Parathyroid adenoma (tissue), 2 donors: ENCODE results near the gene XRCC4.

Experiments used
- H2AFZ ChIP-seq: fragments of 300-600 bp; sonication (generic); one replicate; pipeline ENCODE4 v1.7.0; 2017; ENCODE audit warnings: antibody characterized with exemption, mild to moderate bottlenecking
- H3K27ac ChIP-seq: fragments of 300-600 bp; sonication (generic); one replicate; pipeline ENCODE4 v1.7.0; 2017
- H3K27me3 ChIP-seq: fragments of 300-600 bp; sonication (generic); one replicate; pipeline ENCODE4 v1.7.0; 2017; ENCODE audit warnings: low read length; ENCODE audit not compliant: control insufficient read depth, insufficient read depth
- H3K36me3 ChIP-seq: fragments of 300-600 bp; sonication (generic); one replicate; pipeline ENCODE4 v1.7.0; 2017; ENCODE audit warnings: low read length; ENCODE audit not compliant: control insufficient read depth, insufficient read depth
- H3K4me1 ChIP-seq: fragments of 300-600 bp; sonication (generic); one replicate; pipeline ENCODE4 v1.7.0; 2017; ENCODE audit warnings: control low read depth
- H3K4me2 ChIP-seq: fragments of 300-600 bp; sonication (generic); one replicate; pipeline ENCODE4 v1.7.0; 2017; ENCODE audit warnings: low read length
- H3K4me3 ChIP-seq: fragments of 300-600 bp; sonication (generic); one replicate; pipeline ENCODE4 v1.7.0; 2017; ENCODE audit warnings: low read depth, low read length
- H3K79me2 ChIP-seq: fragments of 300-600 bp; sonication (generic); one replicate; pipeline ENCODE4 v1.7.0; 2017; ENCODE audit warnings: control low read depth
- H3K9ac ChIP-seq: fragments of 300-600 bp; sonication (generic); one replicate; pipeline ENCODE4 v1.7.0; 2017; ENCODE audit warnings: mild to moderate bottlenecking
- H3K9me3 ChIP-seq: fragments of 300-600 bp; sonication (generic); one replicate; pipeline ENCODE4 v1.7.0; 2017; ENCODE audit warnings: low read length; ENCODE audit not compliant: control insufficient read depth
- TF ChIP-seq, protein P1 (sequence below): fragments of 300-600 bp; sonication (generic); IDR thresholded peaks from one replicate; pipeline ENCODE4 v1.7.0; 2017; ENCODE audit warnings: antibody characterized with exemption, mild to moderate bottlenecking
- donor health status: primary hyperparathyroidism.

Gene XRCC4

DNA sequence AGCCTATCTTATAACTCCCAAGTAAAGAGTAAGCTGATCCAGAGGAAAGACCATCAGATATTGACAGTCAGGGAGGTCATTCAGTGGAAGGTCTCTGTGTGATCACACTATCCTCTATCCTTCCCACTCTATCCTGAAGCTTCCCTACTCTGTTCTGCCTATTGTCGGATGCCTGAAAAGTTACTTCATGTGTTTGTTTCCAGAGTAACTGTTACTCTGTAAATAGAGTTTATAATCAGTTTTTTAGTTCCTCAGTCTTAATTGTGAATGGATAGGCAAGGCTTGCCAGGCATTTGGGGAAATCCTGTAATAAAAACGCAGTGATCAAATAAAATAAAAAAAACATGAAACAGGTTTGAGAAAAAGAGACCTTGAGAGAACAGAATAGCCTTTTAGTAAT, 79.8 kb downstream of the XRCC4 start:
- H2AFZ ChIP-seq, result no peak overlapping the region
- H3K9me3 ChIP-seq, result no peaks in the 10 kb centered on the region
- H3K27me3 ChIP-seq, result no peaks in the 10 kb centered on the region
- TF ChIP-seq, protein P1, sequence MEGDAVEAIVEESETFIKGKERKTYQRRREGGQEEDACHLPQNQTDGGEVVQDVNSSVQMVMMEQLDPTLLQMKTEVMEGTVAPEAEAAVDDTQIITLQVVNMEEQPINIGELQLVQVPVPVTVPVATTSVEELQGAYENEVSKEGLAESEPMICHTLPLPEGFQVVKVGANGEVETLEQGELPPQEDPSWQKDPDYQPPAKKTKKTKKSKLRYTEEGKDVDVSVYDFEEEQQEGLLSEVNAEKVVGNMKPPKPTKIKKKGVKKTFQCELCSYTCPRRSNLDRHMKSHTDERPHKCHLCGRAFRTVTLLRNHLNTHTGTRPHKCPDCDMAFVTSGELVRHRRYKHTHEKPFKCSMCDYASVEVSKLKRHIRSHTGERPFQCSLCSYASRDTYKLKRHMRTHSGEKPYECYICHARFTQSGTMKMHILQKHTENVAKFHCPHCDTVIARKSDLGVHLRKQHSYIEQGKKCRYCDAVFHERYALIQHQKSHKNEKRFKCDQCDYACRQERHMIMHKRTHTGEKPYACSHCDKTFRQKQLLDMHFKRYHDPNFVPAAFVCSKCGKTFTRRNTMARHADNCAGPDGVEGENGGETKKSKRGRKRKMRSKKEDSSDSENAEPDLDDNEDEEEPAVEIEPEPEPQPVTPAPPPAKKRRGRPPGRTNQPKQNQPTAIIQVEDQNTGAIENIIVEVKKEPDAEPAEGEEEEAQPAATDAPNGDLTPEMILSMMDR, result no peak
- no peak overlapping the region for H3K4me3 ChIP-seq
- H3K4me2 ChIP-seq, result no peak overlapping the region
- no peaks in the 10 kb centered on the region for H3K4me1 ChIP-seq
- H3K36me3 ChIP-seq, result no peaks in the 10 kb centered on the region
- no peak overlapping the region for H3K9ac ChIP-seq
- H3K79me2 ChIP-seq, result no peaks in the 10 kb centered on the region
- no peak overlapping the region for H3K27ac ChIP-seq

DNA sequence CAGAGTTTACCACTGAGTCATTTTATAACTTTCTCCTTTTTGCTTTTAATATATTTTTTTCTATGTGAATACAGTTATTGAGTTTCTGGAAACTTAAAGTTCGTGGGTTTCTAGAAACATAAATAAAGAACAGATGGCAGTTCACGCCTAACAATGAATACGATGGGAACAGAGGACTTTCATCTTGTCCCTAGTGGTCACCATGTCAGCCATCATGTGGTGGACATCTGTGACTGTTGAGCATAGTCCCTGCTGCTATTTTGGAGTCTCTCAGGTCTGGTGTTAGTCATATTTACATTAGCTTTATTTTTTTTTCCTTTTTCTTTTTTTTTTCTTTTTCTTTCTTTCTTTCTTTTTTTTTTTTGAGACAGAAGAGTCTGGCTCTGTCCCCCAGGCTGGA, 85.3 kb downstream of the XRCC4 start:
- Histone ChIP-seq H2AFZ (no peak overlapping the region), H3K9me3 (no peaks in the 10 kb centered on the region), H3K4me1 (no peaks in the 10 kb centered on the region), H3K4me2 (no peak overlapping the region), H3K9ac (no peak overlapping the region), H3K27ac (no peak overlapping the region), H3K79me2 (no peaks in the 10 kb centered on the region), H3K36me3 (no peaks in the 10 kb centered on the region), H3K4me3 (no peak overlapping the region), H3K27me3 (no peaks in the 10 kb centered on the region)
- TF ChIP-seq, protein P1, result no peak

DNA sequence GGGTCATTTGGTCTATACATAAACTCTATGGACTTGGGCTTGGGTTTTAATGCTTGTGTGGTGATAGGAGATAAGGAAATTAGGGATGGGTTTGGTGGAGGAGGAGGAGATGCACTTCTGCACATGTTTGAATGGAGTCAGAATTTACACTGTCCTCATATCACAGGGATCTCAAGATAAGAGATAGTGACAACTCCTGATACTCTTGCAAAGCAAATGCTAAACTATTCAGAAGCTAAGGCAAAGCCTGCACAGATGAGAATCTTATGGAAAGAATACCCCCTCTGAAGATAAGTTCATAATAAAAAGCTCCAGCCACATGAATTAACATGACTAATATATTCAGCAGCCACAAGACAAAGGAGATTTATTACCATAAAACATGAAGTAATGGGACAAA, 90.2 kb downstream of the XRCC4 start:
- Histone ChIP-seq H2AFZ (no peak overlapping the region), H3K36me3 (no peaks in the 10 kb centered on the region), H3K4me2 (no peak overlapping the region), H3K27ac (no peak overlapping the region), H3K27me3 (no peaks in the 10 kb centered on the region), H3K4me1 (no peaks in the 10 kb centered on the region), H3K9ac (no peak overlapping the region), H3K79me2 (no peaks in the 10 kb centered on the region), H3K4me3 (no peak overlapping the region), H3K9me3 (no peaks in the 10 kb centered on the region)
- TF ChIP-seq, protein P1, result no peak

DNA sequence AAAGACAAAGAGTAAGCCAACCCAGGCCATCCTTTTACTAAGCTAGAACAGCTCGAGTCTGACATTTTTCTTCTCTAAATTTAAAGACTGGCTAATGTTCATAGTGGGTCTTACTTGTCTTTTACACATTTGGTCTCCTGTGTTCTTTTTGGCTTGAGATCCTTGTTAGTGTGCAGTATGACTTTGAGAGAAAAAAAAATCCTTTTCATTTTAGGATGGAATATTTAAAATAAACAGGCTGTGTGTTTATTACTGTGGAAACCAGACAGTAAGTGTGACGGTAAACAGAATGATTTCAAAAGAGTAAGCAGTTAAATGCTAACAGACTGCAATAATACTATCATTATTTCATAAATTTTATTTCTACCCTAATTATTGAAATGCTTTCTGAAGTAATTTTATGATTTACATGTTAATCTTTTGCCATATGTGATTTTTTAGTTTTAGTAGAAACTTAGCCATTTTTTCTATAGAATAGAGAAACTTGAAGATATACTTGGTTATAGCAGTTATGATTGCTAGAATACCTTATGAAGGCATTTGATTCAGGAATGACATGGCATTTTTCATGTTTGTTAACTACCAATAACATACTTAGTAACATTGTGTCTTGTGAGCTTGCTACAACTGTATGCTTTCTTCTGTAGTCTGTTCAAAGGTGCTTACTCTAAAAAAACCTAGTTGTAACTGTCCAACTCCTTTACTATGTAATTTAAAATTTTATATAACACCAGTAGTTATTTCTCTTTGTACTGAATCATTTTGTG, 92.4 kb downstream of the XRCC4 start:
- Histone ChIP-seq H3K9me3 (no peaks in the 10 kb centered on the region), H3K4me1 (no peaks in the 10 kb centered on the region), H3K36me3 (no peaks in the 10 kb centered on the region), H3K9ac (no peak overlapping the region), H3K4me3 (no peak overlapping the region), H3K4me2 (no peak overlapping the region), H3K79me2 (no peaks in the 10 kb centered on the region), H3K27ac (no peak overlapping the region), H2AFZ (no peak overlapping the region), H3K27me3 (no peaks in the 10 kb centered on the region)
- TF ChIP-seq, protein P1, result no peak

DNA sequence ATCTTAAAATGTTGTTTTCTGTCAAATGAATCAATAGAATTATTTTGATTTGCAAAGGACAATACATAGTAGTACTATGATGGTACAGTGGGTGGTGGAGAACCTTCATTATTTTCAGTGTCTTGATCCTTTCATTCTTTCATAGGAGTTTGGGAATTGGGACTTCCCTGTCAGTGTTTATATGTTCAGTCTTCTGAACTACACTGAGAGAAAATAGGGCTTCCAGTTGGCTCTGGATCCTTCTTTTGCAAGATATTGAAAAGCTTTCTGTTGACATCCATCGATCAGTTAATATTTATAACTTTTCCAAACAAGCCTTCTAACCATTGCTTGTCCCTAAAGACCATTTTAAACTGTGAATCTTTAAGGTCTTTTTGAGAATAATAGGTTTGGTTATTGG, 94.7 kb downstream of the XRCC4 start:
- Histone ChIP-seq H3K4me1 (no peaks in the 10 kb centered on the region), H3K9ac (no peak overlapping the region), H3K79me2 (no peaks in the 10 kb centered on the region), H3K4me2 (no peak overlapping the region), H3K27ac (no peak overlapping the region), H3K27me3 (no peaks in the 10 kb centered on the region), H3K36me3 (no peaks in the 10 kb centered on the region), H3K9me3 (no peaks in the 10 kb centered on the region), H2AFZ (no peak overlapping the region), H3K4me3 (no peak overlapping the region)
- TF ChIP-seq, protein P1, result no peak
